ENCODE results near the gene RNF157. TPM values are rescaled to one million over a fixed set of nuclear protein-coding genes. Genes with fewer than 3 reads are reported as not detected.

The RNF157 gene
- total RNA-seq, 3 donors from 2014 or later = 3.1 to 7.8 (median 4.3) TPM

DNA sequence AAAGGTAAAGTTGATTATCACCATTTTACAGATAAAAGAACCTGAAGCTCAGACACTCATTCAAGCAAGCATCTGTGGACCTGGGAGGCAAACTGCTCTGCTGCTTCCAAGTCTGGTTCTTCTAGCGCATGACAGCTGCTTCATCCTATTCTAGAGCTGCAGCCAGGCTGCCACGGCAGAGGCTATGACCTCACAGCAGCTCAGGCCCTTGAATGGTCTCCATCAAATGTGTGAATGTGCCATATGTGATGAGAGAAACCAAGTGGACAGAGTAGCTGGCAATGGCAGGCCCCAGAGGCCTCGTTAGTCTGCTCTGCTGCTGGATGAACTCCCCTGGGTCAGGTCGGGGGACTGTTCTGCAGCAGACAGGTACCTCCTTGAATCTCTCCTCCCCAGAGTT is 68.6 kb downstream of the RNF157 start:
- no peaks in the 10 kb centered on the region for H3K27me3 ChIP-seq
- H3K36me3 ChIP-seq = no peaks in the 10 kb centered on the region
- no peak overlapping the region for H3K4me3 ChIP-seq
- no peaks in the 10 kb centered on the region for H3K9me3 ChIP-seq
- no peaks in the 10 kb centered on the region for H3K4me1 ChIP-seq
- H3K27ac ChIP-seq = no peak overlapping the region
- TF ChIP-seq, protein P1, sequence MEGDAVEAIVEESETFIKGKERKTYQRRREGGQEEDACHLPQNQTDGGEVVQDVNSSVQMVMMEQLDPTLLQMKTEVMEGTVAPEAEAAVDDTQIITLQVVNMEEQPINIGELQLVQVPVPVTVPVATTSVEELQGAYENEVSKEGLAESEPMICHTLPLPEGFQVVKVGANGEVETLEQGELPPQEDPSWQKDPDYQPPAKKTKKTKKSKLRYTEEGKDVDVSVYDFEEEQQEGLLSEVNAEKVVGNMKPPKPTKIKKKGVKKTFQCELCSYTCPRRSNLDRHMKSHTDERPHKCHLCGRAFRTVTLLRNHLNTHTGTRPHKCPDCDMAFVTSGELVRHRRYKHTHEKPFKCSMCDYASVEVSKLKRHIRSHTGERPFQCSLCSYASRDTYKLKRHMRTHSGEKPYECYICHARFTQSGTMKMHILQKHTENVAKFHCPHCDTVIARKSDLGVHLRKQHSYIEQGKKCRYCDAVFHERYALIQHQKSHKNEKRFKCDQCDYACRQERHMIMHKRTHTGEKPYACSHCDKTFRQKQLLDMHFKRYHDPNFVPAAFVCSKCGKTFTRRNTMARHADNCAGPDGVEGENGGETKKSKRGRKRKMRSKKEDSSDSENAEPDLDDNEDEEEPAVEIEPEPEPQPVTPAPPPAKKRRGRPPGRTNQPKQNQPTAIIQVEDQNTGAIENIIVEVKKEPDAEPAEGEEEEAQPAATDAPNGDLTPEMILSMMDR (IDR thresholded peaks at IDR 0.05) = no peak
- TF ChIP-seq POLR2A (IDR thresholded peaks at IDR 0.05) (no peak), POLR2AphosphoS5 (IDR thresholded peaks at IDR 0.05) (no peak)
- intact Hi-C loops (cut with DNase I; ENCODE audit: low total_unique reads) = no loop called here
- no peak for DNase-seq (ENCODE audit: low spot score in 2 of 2)

DNA sequence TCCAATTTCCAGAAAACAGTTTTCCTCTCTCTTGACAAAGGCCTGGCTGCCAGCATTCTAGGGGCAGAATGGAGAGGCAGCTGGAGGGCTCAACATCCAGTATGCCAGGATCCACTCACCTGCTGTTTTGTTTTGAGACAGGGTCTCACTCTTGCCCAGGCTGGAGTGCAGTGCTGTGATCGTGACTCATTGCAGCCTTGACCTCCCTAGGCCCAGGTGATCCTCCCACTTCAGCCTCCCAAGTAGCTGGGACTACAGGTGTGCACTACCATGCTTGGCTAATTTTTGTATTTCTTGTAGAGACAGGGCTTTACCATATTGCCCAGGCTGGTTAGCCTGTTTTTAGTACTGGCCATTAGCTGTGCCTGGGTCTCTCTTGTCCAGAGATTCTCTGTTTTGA is 70.2 kb downstream of the RNF157 start:
- H3K4me1 ChIP-seq = no peaks in the 10 kb centered on the region
- no peak overlapping the region for H3K27ac ChIP-seq
- H3K27me3 ChIP-seq = no peaks in the 10 kb centered on the region
- no peaks in the 10 kb centered on the region for H3K9me3 ChIP-seq
- no peaks in the 10 kb centered on the region for H3K36me3 ChIP-seq
- no peak for TF ChIP-seq POLR2A (IDR thresholded peaks at IDR 0.05)
- no peak for TF ChIP-seq POLR2AphosphoS5 (IDR thresholded peaks at IDR 0.05)
- TF ChIP-seq, protein P1 (IDR thresholded peaks at IDR 0.05) = no peak
- H3K4me3 ChIP-seq = no peak overlapping the region
- DNase-seq (ENCODE audit: low spot score in 2 of 2) = no peak
- intact Hi-C loops (cut with DNase I; ENCODE audit: low total_unique reads) = no loop called here

DNA sequence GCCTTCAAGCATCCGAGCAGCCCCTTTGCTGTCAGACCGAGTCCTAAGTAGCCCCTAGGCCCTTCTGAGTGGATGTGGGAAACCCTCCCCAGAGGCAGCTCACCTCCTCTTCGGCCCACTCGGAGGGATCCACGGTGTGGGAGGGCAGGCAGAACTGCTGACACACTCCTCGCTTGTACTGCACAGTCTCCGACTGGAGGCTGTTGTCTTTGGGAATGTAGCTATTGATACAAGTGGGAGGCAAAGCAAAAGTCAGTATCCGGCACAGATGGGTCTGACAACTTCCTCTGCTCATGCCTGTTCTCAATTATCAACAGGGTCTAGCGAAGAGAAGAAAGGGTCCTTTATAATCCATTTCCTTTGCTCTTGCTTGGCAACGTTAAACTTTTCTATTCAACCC is 73.4 kb downstream of the RNF157 start:
- Histone ChIP-seq H3K27ac (peak overlapping the region in 1 of 2 donors; percentile 55), H3K9me3 (no peaks in the 10 kb centered on the region), H3K4me3 (no peak overlapping the region), H3K4me1 (no peaks in the 10 kb centered on the region), H3K27me3 (no peaks in the 10 kb centered on the region), H3K36me3 (no peaks in the 10 kb centered on the region)
- no peak for DNase-seq (ENCODE audit: low spot score in 2 of 2)
- no peak for TF ChIP-seq POLR2AphosphoS5 (IDR thresholded peaks at IDR 0.05)
- intact Hi-C loops (cut with DNase I; ENCODE audit: low total_unique reads) = no loop called here

DNA sequence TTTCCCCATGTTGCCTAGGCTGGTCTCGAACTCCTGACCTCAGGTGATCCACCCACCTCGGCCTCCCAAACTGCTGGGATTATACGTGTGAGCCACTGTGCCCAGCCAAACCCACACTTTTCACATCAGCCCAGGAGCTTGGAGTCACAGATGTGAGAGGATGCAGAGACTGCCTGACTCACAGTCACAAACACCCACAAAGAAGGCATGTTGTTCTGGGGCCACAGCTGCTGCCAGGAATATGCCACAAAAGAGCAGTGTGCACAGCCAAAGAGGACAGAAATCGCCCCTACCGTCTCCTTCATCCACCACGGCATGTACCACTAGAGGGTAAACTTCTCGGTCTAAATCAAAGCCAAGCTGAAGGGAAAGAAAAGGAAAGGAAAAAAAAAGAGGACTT is 74.1 kb downstream of the RNF157 start:
- Histone ChIP-seq H3K27me3 (no peaks in the 10 kb centered on the region), H3K36me3 (no peaks in the 10 kb centered on the region), H3K9me3 (no peaks in the 10 kb centered on the region), H3K4me3 (no peak overlapping the region), H3K4me1 (no peaks in the 10 kb centered on the region), H3K27ac (no peak overlapping the region)
- TF ChIP-seq POLR2AphosphoS5 (IDR thresholded peaks at IDR 0.05) = no peak
- intact Hi-C loops (cut with DNase I; ENCODE audit: low total_unique reads) = no loop called here
- no peak for DNase-seq (ENCODE audit: low spot score in 2 of 2)

DNA sequence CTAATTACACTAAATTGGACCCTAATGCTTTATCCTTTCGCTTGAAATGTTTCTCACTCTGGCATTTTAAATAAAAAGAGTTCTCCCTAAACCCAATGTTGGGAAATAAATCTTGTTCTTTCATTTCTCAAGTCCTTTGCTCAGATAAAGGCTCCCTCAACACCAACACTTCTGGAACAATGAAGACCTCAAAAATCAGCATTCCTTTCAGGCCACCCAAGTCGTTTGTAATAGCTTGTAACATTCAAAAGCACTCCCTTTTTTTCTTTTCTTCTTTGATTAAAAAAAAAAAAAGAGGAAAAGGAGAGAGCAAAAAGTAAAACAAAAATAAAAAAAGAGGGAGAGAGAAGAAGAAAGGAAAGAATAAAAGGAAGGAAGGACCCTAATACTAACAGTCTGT is 76.0 kb downstream of the RNF157 start:
- Histone ChIP-seq H3K4me1 (no peaks in the 10 kb centered on the region), H3K4me3 (no peak overlapping the region), H3K27ac (no peak overlapping the region), H3K9me3 (no peaks in the 10 kb centered on the region), H3K27me3 (no peaks in the 10 kb centered on the region), H3K36me3 (no peaks in the 10 kb centered on the region)
- no peak for DNase-seq (ENCODE audit: low spot score in 2 of 2)
- TF ChIP-seq, protein P1 (IDR thresholded peaks at IDR 0.05) = no peak
- TF ChIP-seq POLR2AphosphoS5 (IDR thresholded peaks at IDR 0.05) (no peak), POLR2A (IDR thresholded peaks at IDR 0.05) (no peak)
- intact Hi-C loops (cut with DNase I; ENCODE audit: low total_unique reads) = no loop called here

DNA sequence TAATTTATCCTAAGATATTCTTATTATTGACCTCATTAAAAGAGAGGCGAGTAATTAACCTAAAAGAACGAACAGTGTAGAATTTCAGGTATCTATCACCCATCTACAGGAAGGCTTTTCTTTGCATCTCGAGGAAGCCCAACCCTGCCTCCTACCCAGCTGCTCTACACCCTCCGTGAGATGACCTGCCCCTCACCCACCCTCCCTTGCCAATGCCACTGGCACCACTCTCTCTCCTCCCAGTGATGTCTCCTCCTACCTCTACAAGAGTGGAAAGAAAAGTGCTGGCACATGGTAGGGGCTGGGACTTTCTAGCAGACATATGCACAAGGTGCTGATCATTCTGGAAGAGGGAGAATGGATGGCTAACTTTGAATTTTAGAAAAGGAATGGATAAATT is 76.4 kb downstream of the RNF157 start:
- Histone ChIP-seq H3K36me3 (no peaks in the 10 kb centered on the region), H3K9me3 (no peaks in the 10 kb centered on the region), H3K4me1 (no peaks in the 10 kb centered on the region), H3K27ac (no peak overlapping the region), H3K27me3 (no peaks in the 10 kb centered on the region), H3K4me3 (no peak overlapping the region)
- no peak for DNase-seq (ENCODE audit: low spot score in 2 of 2)
- TF ChIP-seq, protein P1 (IDR thresholded peaks at IDR 0.05) = no peak
- TF ChIP-seq POLR2AphosphoS5 (IDR thresholded peaks at IDR 0.05) = no peak
- no peak for TF ChIP-seq POLR2A (IDR thresholded peaks at IDR 0.05)
- intact Hi-C loops (cut with DNase I; ENCODE audit: low total_unique reads) = no loop called here
